ENCODE results near the gene HOXD1.

DNA sequence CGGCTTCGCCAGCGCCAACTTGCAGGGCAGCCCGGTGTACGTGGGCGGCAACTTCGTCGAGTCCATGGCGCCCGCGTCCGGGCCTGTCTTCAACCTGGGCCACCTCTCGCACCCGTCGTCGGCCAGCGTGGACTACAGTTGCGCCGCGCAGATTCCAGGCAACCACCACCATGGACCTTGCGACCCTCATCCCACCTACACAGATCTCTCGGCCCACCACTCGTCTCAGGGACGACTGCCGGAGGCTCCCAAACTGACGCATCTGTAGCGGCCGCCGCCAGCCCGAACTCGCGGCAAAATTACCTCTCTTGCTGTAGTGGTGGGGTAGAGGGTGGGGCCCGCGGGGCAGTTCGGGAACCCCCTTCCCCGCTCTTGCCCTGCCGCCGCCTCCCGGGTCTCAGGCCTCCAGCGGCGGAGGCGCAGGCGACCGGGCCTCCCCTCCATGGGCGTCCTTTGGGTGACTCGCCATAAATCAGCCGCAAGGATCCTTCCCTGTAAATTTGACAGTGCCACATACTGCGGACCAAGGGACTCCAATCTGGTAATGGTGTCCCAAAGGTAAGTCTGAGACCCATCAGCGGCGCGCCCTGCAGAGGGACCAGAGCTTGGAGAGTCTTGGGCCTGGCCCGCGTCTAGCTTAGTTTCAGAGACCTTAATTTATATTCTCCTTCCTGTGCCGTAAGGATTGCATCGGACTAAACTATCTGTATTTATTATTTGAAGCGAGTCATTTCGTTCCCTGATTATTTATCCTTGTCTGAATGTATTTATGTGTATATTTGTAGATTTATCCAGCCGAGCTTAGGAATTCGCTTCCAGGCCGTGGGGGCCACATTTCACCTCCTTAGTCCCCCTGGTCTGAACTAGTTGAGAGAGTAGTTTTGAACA lies 16.2 kb upstream of the HOXD1 start:
- TF ChIP-seq POLR2A (IDR thresholded peaks at IDR 0.05; ENCODE audit: low read length) (no peak), GATA1 (IDR thresholded peaks at IDR 0.05; ENCODE audit: low read depth, low read length) (no peak)

Data from erythroblast (primary cell).